Testis (tissue), 3 donors: ENCODE data around the gene AMMECR1. TPM values are rescaled to one million over a fixed set of nuclear protein-coding genes. Genes with fewer than 3 reads are reported as not detected.
A peak's percentile ranks its signal among the peaks of the same experiment; 100 is the strongest.

Source experiments
- DNase-seq: peaks from one replicate; pipeline ENCODE4 v3.0.0-alpha.2; 2019
- H3K27ac ChIP-seq, 2 donors: fragments of 200-600 bp; sonication (generic); one replicate each; pipeline ENCODE4 v1.5.1; 2019
- H3K27me3 ChIP-seq: fragments of 200-600 bp; sonication (generic); one replicate; pipeline ENCODE4 v1.5.1; 2019
- H3K36me3 ChIP-seq: fragments of 200-600 bp; sonication (generic); one replicate; pipeline ENCODE4 v1.5.1; 2017; ENCODE audit warnings: low read depth; ENCODE audit errors: missing control alignments
- H3K4me1 ChIP-seq: fragments of 200-600 bp; sonication (generic); one replicate; pipeline ENCODE4 v1.5.1; 2019
- H3K4me3 ChIP-seq, 2 donors: fragments of 200-600 bp; sonication (generic); one replicate each; pipeline ENCODE4 v1.5.1; 2017 to 2019
- H3K9me3 ChIP-seq: fragments of 200-600 bp; sonication (generic); one replicate; pipeline ENCODE4 v1.5.1; 2017
- CTCF ChIP-seq, 3 experiments: fragments of 450-650 bp in 2 of 3; fragments of 200-600 bp in 1 of 3; sonication (generic) in 1 of 3; IDR thresholded peaks; one replicate each; pipeline ENCODE4 v1.5.1; 2016 to 2019; ENCODE audit warnings: antibody characterized with exemption in 3 of 3, mild to moderate bottlenecking in 2 of 3, moderate library complexity in 1 of 3
- POLR2A ChIP-seq: fragments of 450-650 bp; IDR thresholded peaks from one replicate; pipeline ENCODE4 v1.6.1; 2017; ENCODE audit warnings: antibody characterized with exemption, mild to moderate bottlenecking, moderate library complexity
- WGBS, 2 donors: methylation state at CpG; one replicate each; pipeline ENCODE4 v1.1.5; 2018; 5-methylcytosine and 5-hydroxymethylcytosine counted together
- intact Hi-C: fragments of 100-400 bp; cut with DNase I; formaldehyde crosslinking; loops from one replicate; pipeline ENCODE4 v1.15.1; 2023; ENCODE audit warnings: low total_unique reads
- polyA plus RNA-seq: library from polyadenylated mRNA; stranded (reverse); fragments of 350-450 nt; fragmentation: Illumina TruSeq; extraction: RNeasy Lipid Tissue Mini Kit (QIAGEN cat#74804); gene quantifications from one replicate; pipeline ENCODE4 v1.2.3, GENCODE V29; 2014; ENCODE audit warnings: low read depth, low replicate concordance; ENCODE audit not compliant: insufficient read depth
- total RNA-seq, 2 donors: library from RNA; depleted of rRNA; stranded (reverse); fragments of >200 nt; gene quantifications; one replicate each; pipeline ENCODE4 v1.2.3, GENCODE V29; 2016

The AMMECR1 gene
- total and polyA plus RNA-seq, 3 donors from 2014 or later, result 3.3 to 5.7 (median 5.4) TPM

DNA sequence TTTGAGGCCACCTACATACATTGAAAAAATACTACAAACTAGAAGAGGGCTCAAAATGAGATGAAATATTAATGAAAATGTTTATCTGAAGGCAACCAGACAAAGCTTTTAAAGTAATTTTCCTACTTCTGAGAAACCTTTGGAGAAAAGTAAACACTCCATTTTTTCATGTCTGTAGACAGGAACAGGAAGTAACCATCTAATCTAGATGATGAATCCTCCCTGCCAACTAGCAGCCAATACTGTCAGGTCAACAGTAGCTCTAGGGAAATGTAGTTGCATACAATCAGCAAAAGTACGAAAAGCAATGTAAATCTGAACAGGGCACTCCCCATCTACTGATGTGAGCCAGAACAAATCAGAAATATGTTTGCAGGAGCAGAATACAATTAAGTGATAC lies 49.0 kb downstream of the AMMECR1 start:
- Histone ChIP-seq H3K27me3 (no peaks in the 10 kb centered on the region), H3K36me3 (no peaks in the 10 kb centered on the region), H3K27ac (peak overlapping the region in 1 of 2 donors; percentile 66), H3K4me3 (no peak overlapping the region), H3K4me1 (no peaks in the 10 kb centered on the region), H3K9me3 (no peaks in the 10 kb centered on the region)
- WGBS, 2 donors, result 29 to 47% methylated on average over 1 of the region's 1 CpG
- intact Hi-C loops, result no loop called here
- DNase-seq, result no peak
- no peak for TF ChIP-seq CTCF (IDR thresholded peaks at IDR 0.05)
- TF ChIP-seq POLR2A, result no peak

- 20 to 41% methylated on average over 6 of the region's 6 CpGs for WGBS, 2 donors
- TF ChIP-seq CTCF (IDR thresholded peaks at IDR 0.05), result no peak
- Histone ChIP-seq H3K36me3 (no peaks in the 10 kb centered on the region), H3K4me1 (no peaks in the 10 kb centered on the region), H3K4me3 (no peak overlapping the region), H3K9me3 (no peaks in the 10 kb centered on the region), H3K27ac (peak overlapping the region; percentile 50 to 66), H3K27me3 (no peaks in the 10 kb centered on the region)
- intact Hi-C loops, result no loop called here
- no peak for DNase-seq
Measured at GRCh38 chrX:110268395-110268794, 49.5 kb downstream of the AMMECR1 start.

GRCh38 chrX:110267874-110268273 lies 50.0 kb downstream of the AMMECR1 start:
- intact Hi-C loops, result no loop called here
- DNase-seq, result no peak
- H3K4me3 ChIP-seq, result no peak overlapping the region
- H3K27me3 ChIP-seq, result no peaks in the 10 kb centered on the region
- no peaks in the 10 kb centered on the region for H3K4me1 ChIP-seq
- H3K36me3 ChIP-seq, result no peaks in the 10 kb centered on the region
- no peak for TF ChIP-seq CTCF (IDR thresholded peaks at IDR 0.05)
- TF ChIP-seq POLR2A, result no peak
- 27 to 61% methylated on average over 2 of the region's 2 CpGs for WGBS, 2 donors
- H3K27ac ChIP-seq, result peak overlapping the region; percentile 50 to 66
- no peaks in the 10 kb centered on the region for H3K9me3 ChIP-seq

GRCh38 chrX:110265661-110266060 lies 52.2 kb downstream of the AMMECR1 start:
- H3K27me3 ChIP-seq, result no peaks in the 10 kb centered on the region
- H3K4me3 ChIP-seq, result no peak overlapping the region
- DNase-seq, result no peak
- H3K4me1 ChIP-seq, result no peaks in the 10 kb centered on the region
- TF ChIP-seq CTCF (IDR thresholded peaks at IDR 0.05), result no peak
- TF ChIP-seq POLR2A, result no peak
- H3K9me3 ChIP-seq, result no peaks in the 10 kb centered on the region
- H3K36me3 ChIP-seq, result no peaks in the 10 kb centered on the region
- no peak overlapping the region for H3K27ac ChIP-seq
- intact Hi-C loops, result no loop called here

DNA sequence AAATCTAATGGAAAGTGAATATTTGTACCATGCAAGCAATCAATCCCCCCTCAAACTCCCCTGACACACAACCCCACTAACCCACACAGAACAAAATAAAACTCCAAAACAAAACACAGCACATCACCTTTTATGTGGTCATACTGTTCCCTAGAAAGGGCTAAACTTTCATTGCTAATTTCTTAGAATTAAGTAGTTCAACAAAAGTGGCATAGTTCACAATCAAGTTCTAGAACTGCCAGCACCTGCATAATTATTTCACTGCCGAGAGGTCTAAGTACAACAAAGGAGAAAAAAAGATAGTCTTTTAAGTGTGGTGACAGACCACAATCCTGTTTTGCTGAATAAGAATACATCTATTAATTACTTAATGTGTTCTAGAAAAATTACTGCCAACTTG lies 58.8 kb downstream of the AMMECR1 start:
- H3K36me3 ChIP-seq, result no peaks in the 10 kb centered on the region
- H3K4me1 ChIP-seq, result no peaks in the 10 kb centered on the region
- no peaks in the 10 kb centered on the region for H3K9me3 ChIP-seq
- no peaks in the 10 kb centered on the region for H3K27me3 ChIP-seq
- TF ChIP-seq POLR2A, result no peak
- no peak for TF ChIP-seq CTCF (IDR thresholded peaks at IDR 0.05)
- DNase-seq, result no peak
- no peak overlapping the region for H3K27ac ChIP-seq
- WGBS, 2 donors, result 57 to 83% methylated on average over 1 of the region's 1 CpG
- H3K4me3 ChIP-seq, result no peak overlapping the region
- intact Hi-C loops, result no loop called here
